SK-N-SH (cell line): ENCODE data around the gene ABCD1. TPM values are rescaled to one million over a fixed set of nuclear protein-coding genes. Genes with fewer than 3 reads are reported as not detected.

Source experiments
- CTCF ChIA-PET: fragments of 300-600, 350-600 bp; formaldehyde crosslinking; extraction: SDS; loops from one replicate; lab custom pipeline; 2021; lab: Yijun Ruan, JAX
- POLR2A ChIA-PET: fragments of 350-600 bp; sonication (Branson Sonifier 250); formaldehyde crosslinking; extraction: SDS; loops from one replicate; lab custom pipeline; 2020; ENCODE audit warnings: antibody characterized with exemption, inconsistent platforms; lab: Yijun Ruan, JAX
- DNase-seq: peaks from one replicate; pipeline ENCODE4 v3.0.0; 2012
- H2AFZ ChIP-seq: fragments of 200-600 bp; sonication (generic); 2 replicates; pipeline ENCODE4 v1.8.1; 2016; ENCODE audit warnings: antibody characterized with exemption, mild to moderate bottlenecking, low read depth
- H3F3A ChIP-seq: fragments of 200-600 bp; sonication (generic); replicated peaks from 2 replicates; pipeline ENCODE3; 2016; ENCODE audit warnings: antibody characterized with exemption, mild to moderate bottlenecking; ENCODE audit not compliant: insufficient read depth
- H3K27ac ChIP-seq, 2 experiments: fragments of 200-500 bp in 1 of 2; fragments of 200-600 bp in 1 of 2; sonication (Bioruptor generic) in 1 of 2; sonication (generic), shearing (Covaris generic) in 1 of 2; 2 replicates each; pipeline versions ENCODE4 v1.5.1 to v1.6.1; 2014 to 2016; ENCODE audit warnings: low read depth in 2 of 2, inconsistent platforms in 1 of 2, low read length in 1 of 2, mild to moderate bottlenecking in 1 of 2, mixed read lengths in 1 of 2
- H3K27me3 ChIP-seq: fragments of 200-600 bp; sonication (generic), shearing (Covaris generic); 2 replicates; pipeline ENCODE4 v1.6.1; 2016; ENCODE audit warnings: mixed run types; ENCODE audit not compliant: insufficient read depth
- H3K36me3 ChIP-seq, 2 experiments: fragments of 200-500 bp in 1 of 2; fragments of 200-600 bp in 1 of 2; sonication (Bioruptor generic) in 1 of 2; sonication (generic) in 1 of 2; replicated peaks in 1 of 2; 2 replicates each; pipeline versions ENCODE3 to v1.5.1; 2014 to 2016; ENCODE audit warnings: low read length in 1 of 2, mild to moderate bottlenecking in 1 of 2; ENCODE audit not compliant: insufficient read depth in 2 of 2, control insufficient read depth in 1 of 2
- H3K4me1 ChIP-seq, 2 experiments: fragments of 200-500 bp in 1 of 2; fragments of 200-600 bp in 1 of 2; sonication (Bioruptor generic) in 1 of 2; sonication (generic), shearing (Covaris generic) in 1 of 2; 2 replicates each; pipeline versions ENCODE4 v1.5.1 to v1.6.1; 2014 to 2016; ENCODE audit warnings: low read depth in 1 of 2, low read length in 1 of 2, mixed run types in 1 of 2; ENCODE audit not compliant: insufficient read depth in 2 of 2, control insufficient read depth in 1 of 2
- H3K4me2 ChIP-seq: fragments of 200-600 bp; sonication (generic), shearing (Covaris generic); 2 replicates; pipeline ENCODE4 v1.6.1; 2017; ENCODE audit warnings: mixed run types
- H3K4me3 ChIP-seq, 2 experiments: fragments of 200-500 bp in 1 of 2; fragments of 200-600 bp in 1 of 2; sonication (Bioruptor generic) in 1 of 2; sonication (generic), shearing (Covaris generic) in 1 of 2; 2 replicates each; pipeline versions ENCODE4 v1.5.1 to v1.8.1; 2014 to 2016; ENCODE audit warnings: low read depth in 2 of 2, inconsistent platforms in 1 of 2, low read length in 1 of 2, mild to moderate bottlenecking in 1 of 2, mixed read lengths in 1 of 2, moderate library complexity in 1 of 2
- H3K79me2 ChIP-seq: fragments of 200-600 bp; sonication (generic); 2 replicates; pipeline ENCODE4 v1.8.1; 2017; ENCODE audit warnings: mild to moderate bottlenecking; ENCODE audit not compliant: insufficient read depth
- H3K9ac ChIP-seq: fragments of 200-600 bp; sonication (generic); 2 replicates; pipeline ENCODE4 v1.6.1; 2017; ENCODE audit warnings: mixed run types
- H3K9me2 ChIP-seq: fragments of 200-600 bp; sonication (generic); 2 replicates; pipeline ENCODE4 v1.6.1; 2017; ENCODE audit warnings: mixed run types
- H3K9me3 ChIP-seq: fragments of 200-600 bp; sonication (generic); 2 replicates; pipeline ENCODE4 v1.6.1; 2017; ENCODE audit warnings: mixed run types, mild to moderate bottlenecking, moderate library complexity
- H4K20me1 ChIP-seq: fragments of 200-600 bp; sonication (generic); 2 replicates; pipeline ENCODE4 v1.6.1; 2017; ENCODE audit warnings: mild to moderate bottlenecking, mixed run types; ENCODE audit not compliant: insufficient read depth
- CHD2 ChIP-seq: fragments of 150-350 bp; IDR thresholded peaks from 2 replicates; pipeline ENCODE4 v1.6.1; 2018; ENCODE audit warnings: low read length; ENCODE audit not compliant: partially characterized antibody
- CTCF ChIP-seq: fragments of 200-600 bp; sonication (generic); IDR thresholded peaks from 2 replicates; pipeline ENCODE4 v1.6.1; 2017; ENCODE audit warnings: antibody characterized with exemption, mild to moderate bottlenecking, moderate library complexity
- ELF1 ChIP-seq: IDR thresholded peaks from 2 replicates; pipeline ENCODE4 v1.4.0; 2012
- EP300 ChIP-seq, 2 experiments: IDR thresholded peaks; 2 replicates each; pipeline versions ENCODE4 v1.4.0 to v1.6.1; 2012; ENCODE audit warnings: borderline replicate concordance in 1 of 2, low read depth in 1 of 2, low read length in 1 of 2
- EZH2phosphoT487 ChIP-seq: fragments of 200-600 bp; sonication (generic); IDR thresholded peaks from 2 replicates; pipeline ENCODE4 v1.6.1; 2017; ENCODE audit warnings: low read depth, mixed run types, mild to moderate bottlenecking, antibody characterized with exemption, moderate library complexity, borderline replicate concordance
- FOSL2 ChIP-seq: IDR thresholded peaks from 2 replicates; pipeline ENCODE4 v1.4.0; 2012; ENCODE audit warnings: low read depth, mild to moderate bottlenecking, moderate library complexity, borderline replicate concordance
- GATA2 ChIP-seq: sonication (generic); formaldehyde crosslinking; IDR thresholded peaks from 2 replicates; pipeline ENCODE4 v1.5.0; 2020; ENCODE audit warnings: mild to moderate bottlenecking, missing genetic modification reagents
- IRF3 ChIP-seq: fragments of 150-350 bp; IDR thresholded peaks from 2 replicates; pipeline ENCODE4 v1.6.1; 2016; ENCODE audit warnings: mild to moderate bottlenecking, low read depth, low read length
- JUND ChIP-seq: IDR thresholded peaks from 2 replicates; pipeline ENCODE4 v1.4.0; 2012
- MAX ChIP-seq: IDR thresholded peaks from 2 replicates; pipeline ENCODE4 v1.4.0; 2012; ENCODE audit warnings: low read depth
- MEF2A ChIP-seq: IDR thresholded peaks from 2 replicates; pipeline ENCODE4 v1.4.0; 2012; ENCODE audit warnings: low read depth, borderline replicate concordance
- MXI1 ChIP-seq: IDR thresholded peaks from 2 replicates; pipeline ENCODE4 v1.6.1; 2012; ENCODE audit warnings: mild to moderate bottlenecking, low read depth, low read length, improper control_type of control experiment
- NFIC ChIP-seq: IDR thresholded peaks from 2 replicates; pipeline ENCODE4 v1.4.0; 2012; ENCODE audit warnings: borderline replicate concordance
- NRF1 ChIP-seq: IDR thresholded peaks from 2 replicates; pipeline ENCODE4 v1.6.1; 2012; ENCODE audit warnings: low read depth, mild to moderate bottlenecking, low read length
- PBX3 ChIP-seq: IDR thresholded peaks from 2 replicates; pipeline ENCODE4; 2012
- POLR2AphosphoS5 ChIP-seq: IDR thresholded peaks from 2 replicates; pipeline ENCODE4 v1.6.1; 2012; ENCODE audit warnings: low read depth, low read length
- RAD21 ChIP-seq: IDR thresholded peaks from 2 replicates; pipeline ENCODE4 v1.6.1; 2012; ENCODE audit warnings: mild to moderate bottlenecking, low read length
- RCOR1 ChIP-seq: fragments of 150-350 bp; IDR thresholded peaks from 2 replicates; pipeline ENCODE4 v1.6.1; 2017; ENCODE audit warnings: antibody characterized with exemption, low read length
- RFX5 ChIP-seq: IDR thresholded peaks from 2 replicates; pipeline ENCODE4 v1.6.1; 2012; ENCODE audit warnings: mild to moderate bottlenecking, improper control_type of control experiment, low read length
- TAF1 ChIP-seq: IDR thresholded peaks from 2 replicates; pipeline ENCODE4 v1.6.1; 2012; ENCODE audit warnings: low read depth, mild to moderate bottlenecking, low read length, moderate library complexity, borderline replicate concordance
- TCF12 ChIP-seq: IDR thresholded peaks from 2 replicates; pipeline ENCODE4 v1.4.0; 2012
- TEAD4 ChIP-seq: IDR thresholded peaks from 2 replicates; pipeline ENCODE4 v1.4.0; 2012; ENCODE audit warnings: mild to moderate bottlenecking, borderline replicate concordance; ENCODE audit not compliant: insufficient read depth
- USF1 ChIP-seq: IDR thresholded peaks from 2 replicates; pipeline ENCODE4 v1.4.0; 2012; ENCODE audit warnings: low read depth, borderline replicate concordance
- USF2 ChIP-seq: fragments of 150-350 bp; IDR thresholded peaks from 2 replicates; pipeline ENCODE4 v1.6.1; 2017; ENCODE audit warnings: antibody characterized with exemption, low read length, low read depth, borderline replicate concordance
- ZBTB33 ChIP-seq: IDR thresholded peaks from 2 replicates; pipeline ENCODE4 v1.4.0; 2012; ENCODE audit warnings: low read depth, borderline replicate concordance
- WGBS: methylation state at CpG from one replicate; pipeline ENCODE4 v1.1.6; 2017; ENCODE audit warnings: low lambda C conversion rate; 5-methylcytosine and 5-hydroxymethylcytosine counted together
- polyA plus RNA-seq, 3 experiments: library from polyadenylated mRNA; depleted of rRNA; stranded (reverse); fragments of >200 nt; gene quantifications; 2 replicates each; pipeline ENCODE4 v1.2.3, GENCODE V29; 2012

The ABCD1 gene
- polyA plus RNA-seq (2012; rRNA removed): 7.2 and 7.9 TPM in 2 replicates
- polyA plus RNA-seq (2012; cell fraction: cytosol; rRNA removed): 2.8 and 5.4 TPM in 2 replicates
- polyA plus RNA-seq (2012; cell fraction: nucleus; rRNA removed): 17.4 and 18.9 TPM in 2 replicates

GRCh38 chrX:153724252-153725038 lies at the start of gene ABCD1, which contains the start of gene BCAP31:
Gene ABCD1, plus strand, starts transcription at chrX:153724856. Its CDS starts 411 bp downstream, at chrX:153725267.
Gene BCAP31, minus strand, starts transcription at chrX:153724387. Its CDS starts 1,143 bp downstream, at chrX:153723244.
- POLR2A ChIA-PET: no interaction called here
- H3K4me3 ChIP-seq: peak within 1 kb of the TSS; percentile 63 to 64
- H2AFZ ChIP-seq: no peak within 1 kb of the TSS
- H3K27me3 ChIP-seq: no peaks in the 10 kb centered on the region; the same call in 1 of the 2 replicates
- no peaks in the 10 kb centered on the region for H3K9me3 ChIP-seq
- H3F3A ChIP-seq: no peaks in the 10 kb centered on the region
- no peaks in the 10 kb centered on the region for H3K9me2 ChIP-seq
- H3K9ac ChIP-seq: peak within 1 kb of the TSS; percentile 76
- 61% methylated on average over 18 of the region's 88 CpGs for WGBS
- DNase-seq: peak; percentile 95
- H3K4me1 ChIP-seq: peaks cover 7 to 38% of the 10 kb centered on the region in 2 experiments; a peak in 3 of 4 replicates
- H3K27ac ChIP-seq: peak within 1 kb of the TSS; percentile 76
- H3K4me2 ChIP-seq: peak within 1 kb of the TSS; percentile 84
- H3K79me2 ChIP-seq: peaks cover 41% of the 10 kb centered on the region
- peaks cover 28% of the 10 kb centered on the region for H4K20me1 ChIP-seq
- CTCF ChIA-PET: no interaction called here
- H3K36me3 ChIP-seq: peaks cover 5 to 15% of the 10 kb centered on the region in 2 experiments
- no peak for TF ChIP-seq RCOR1
- TF ChIP-seq TAF1: peak; percentile 39; the same call in 1 of the 2 replicates
- no peak for TF ChIP-seq EP300 (IDR thresholded peaks at IDR 0.05; ENCODE audit: borderline replicate concordance in 1 of 2, low read depth in 1 of 2, low read length in 1 of 2)
- no peak for TF ChIP-seq GATA2
- no peak for TF ChIP-seq MXI1
- no peak for TF ChIP-seq PBX3
- TF ChIP-seq CHD2: peak; percentile 97
- TF ChIP-seq NFIC: no peak
- 0 out of 2 replicates have a peak, but pooled peaks have one; percentile 37 for TF ChIP-seq MAX
- TF ChIP-seq ZBTB33: peak; percentile 92
- no peak for TF ChIP-seq TEAD4
- no peak for TF ChIP-seq USF1
- TF ChIP-seq EZH2phosphoT487: no peak
- no peak for TF ChIP-seq FOSL2
- no peak for TF ChIP-seq USF2
- no peak for TF ChIP-seq NRF1
- TF ChIP-seq RAD21: no peak
- no peak for TF ChIP-seq IRF3
- no peak for TF ChIP-seq JUND
- no peak for TF ChIP-seq TCF12
- TF ChIP-seq MEF2A: no peak
- peak; percentile 70 for TF ChIP-seq POLR2AphosphoS5
- TF ChIP-seq CTCF: no peak
- TF ChIP-seq RFX5: no peak
- TF ChIP-seq ELF1: peak; percentile 67
